Stomach (tissue), 4 donors: ENCODE measurements around the gene NT5E.

ENCODE experiments used
- POLR2A ChIP-seq, 4 donors: fragments of 450-650 bp; IDR thresholded peaks; one replicate each; pipeline ENCODE4 v1.6.1; 2016; ENCODE audit warnings: antibody characterized with exemption in 4 of 4, control low read depth in 2 of 4, mild to moderate bottlenecking in 1 of 4, moderate library complexity in 1 of 4
- POLR2AphosphoS5 ChIP-seq, 3 donors: sonication (generic); formaldehyde crosslinking; IDR thresholded peaks; one replicate each; pipeline ENCODE4 v1.6.1; 2016; ENCODE audit warnings: antibody characterized with exemption in 3 of 3
- TF ChIP-seq, protein P1 (sequence below), 7 experiments: fragments of 450-650 bp in 4 of 7; fragments of 200-600 bp in 3 of 7; sonication (generic) in 3 of 7; IDR thresholded peaks; one replicate each; pipeline ENCODE4 v1.5.1; 2016 to 2019; ENCODE audit warnings: antibody characterized with exemption in 7 of 7, control low read depth in 2 of 7, mild to moderate bottlenecking in 1 of 7

DNA sequence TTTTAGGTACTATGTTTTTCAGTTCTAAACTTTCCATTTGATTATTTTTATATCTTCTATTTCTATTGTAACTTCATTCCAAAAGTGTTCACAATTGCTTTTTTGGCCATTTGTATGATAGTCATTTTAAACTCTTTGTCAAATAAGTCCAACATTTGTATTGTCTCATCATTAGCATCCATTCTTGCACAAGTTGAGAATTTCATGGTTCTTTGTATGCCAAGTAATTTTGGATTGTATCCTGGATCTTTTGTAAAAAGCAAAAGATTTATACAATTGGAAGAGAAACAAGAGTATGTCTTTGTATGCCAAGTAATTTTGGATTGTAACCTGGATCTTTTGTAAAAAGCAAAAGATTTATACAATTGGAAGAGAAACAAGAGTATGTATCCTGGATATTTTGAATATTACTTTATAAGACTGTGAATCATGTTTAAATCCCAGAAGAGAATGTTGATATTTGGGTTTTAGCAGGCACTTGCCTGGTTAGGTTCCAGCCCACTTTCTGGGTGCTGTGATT is 36.9 kb upstream of the NT5E start:
- TF ChIP-seq, protein P1, sequence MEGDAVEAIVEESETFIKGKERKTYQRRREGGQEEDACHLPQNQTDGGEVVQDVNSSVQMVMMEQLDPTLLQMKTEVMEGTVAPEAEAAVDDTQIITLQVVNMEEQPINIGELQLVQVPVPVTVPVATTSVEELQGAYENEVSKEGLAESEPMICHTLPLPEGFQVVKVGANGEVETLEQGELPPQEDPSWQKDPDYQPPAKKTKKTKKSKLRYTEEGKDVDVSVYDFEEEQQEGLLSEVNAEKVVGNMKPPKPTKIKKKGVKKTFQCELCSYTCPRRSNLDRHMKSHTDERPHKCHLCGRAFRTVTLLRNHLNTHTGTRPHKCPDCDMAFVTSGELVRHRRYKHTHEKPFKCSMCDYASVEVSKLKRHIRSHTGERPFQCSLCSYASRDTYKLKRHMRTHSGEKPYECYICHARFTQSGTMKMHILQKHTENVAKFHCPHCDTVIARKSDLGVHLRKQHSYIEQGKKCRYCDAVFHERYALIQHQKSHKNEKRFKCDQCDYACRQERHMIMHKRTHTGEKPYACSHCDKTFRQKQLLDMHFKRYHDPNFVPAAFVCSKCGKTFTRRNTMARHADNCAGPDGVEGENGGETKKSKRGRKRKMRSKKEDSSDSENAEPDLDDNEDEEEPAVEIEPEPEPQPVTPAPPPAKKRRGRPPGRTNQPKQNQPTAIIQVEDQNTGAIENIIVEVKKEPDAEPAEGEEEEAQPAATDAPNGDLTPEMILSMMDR (IDR thresholded peaks at IDR 0.05), result no peak
- TF ChIP-seq POLR2A (IDR thresholded peaks at IDR 0.05) (no peak), POLR2AphosphoS5 (IDR thresholded peaks at IDR 0.05) (no peak)
